NCI-H1436 treated with DMSO at 0.1 percent for 48 hours (cell line): Measurements from ENCODE around the gene SAT1.

Experiments used
- DNase-seq: peaks from one replicate; lab custom pipeline; 2025; lab: John Stamatoyannopoulos, UW

Gene SAT1

GRCh38 chrX:23811108-23811651 lies 28.2 kb downstream of the SAT1 start:
- DNase-seq, result no peak

- DNase-seq, result no peak
Observed at GRCh38 chrX:23811656-23812055, 28.7 kb downstream of the SAT1 start.

- DNase-seq, result no peak
Observed at GRCh38 chrX:23813808-23814207, 30.8 kb downstream of the SAT1 start.

GRCh38 chrX:23815376-23815775 lies 32.4 kb downstream of the SAT1 start:
- no peak for DNase-seq

- DNase-seq, result no peak
Observed at GRCh38 chrX:23816179-23816578, 33.2 kb downstream of the SAT1 start.

GRCh38 chrX:23817979-23818336 lies 35.0 kb downstream of the SAT1 start:
- no peak for DNase-seq

- DNase-seq, result no peak
Observed at GRCh38 chrX:23819385-23820234, 36.6 kb downstream of the SAT1 start.

GRCh38 chrX:23820235-23820782 lies 37.3 kb downstream of the SAT1 start:
- no peak for DNase-seq

GRCh38 chrX:23821847-23822246 lies 38.9 kb downstream of the SAT1 start:
- DNase-seq, result no peak

- DNase-seq, result no peak
Observed at GRCh38 chrX:23822397-23822796, 39.4 kb downstream of the SAT1 start.

- no peak for DNase-seq
Observed at GRCh38 chrX:23822841-23823240, 39.9 kb downstream of the SAT1 start.

- no peak for DNase-seq
Observed at GRCh38 chrX:23825675-23826074, 42.7 kb downstream of the SAT1 start.

GRCh38 chrX:23826216-23826615 lies 43.2 kb downstream of the SAT1 start:
- DNase-seq, result no peak

GRCh38 chrX:23826653-23827052 lies 43.7 kb downstream of the SAT1 start:
- DNase-seq, result no peak

- no peak for DNase-seq
Observed at GRCh38 chrX:23828881-23829280, 45.9 kb downstream of the SAT1 start.

- DNase-seq, result no peak
Observed at GRCh38 chrX:23832721-23833120, 49.7 kb downstream of the SAT1 start.
